Ovary (tissue), 10 donors: ENCODE data around the gene UGT2B28. TPM values are rescaled to one million over a fixed set of nuclear protein-coding genes. Genes with fewer than 3 reads are reported as not detected.
"Not testable (repeated sequence)": the region's sequence is repeated elsewhere in the genome, so short reads cannot be mapped to it uniquely, and the experiment has no call there.

Experiments used
- DNase-seq, 5 donors: peaks; one replicate each; pipeline ENCODE4 v3.0.0-alpha.2; 2019 to 2020
- H3K27ac ChIP-seq, 2 donors: fragments of 200-600 bp; one replicate each; pipeline versions ENCODE4 v1.5.1 to v1.8.0; 2019 to 2022
- H3K27me3 ChIP-seq: fragments of 200-600 bp; one replicate; pipeline ENCODE4 v1.8.0; 2022
- H3K36me3 ChIP-seq: fragments of 200-600 bp; sonication (generic); one replicate; pipeline ENCODE4 v1.5.1; 2019
- H3K4me1 ChIP-seq: one replicate; pipeline ENCODE4 v1.8.1; 2013; ENCODE audit warnings: mild to moderate bottlenecking, moderate library complexity; ENCODE audit not compliant: insufficient read depth
- H3K4me3 ChIP-seq: fragments of 200-600 bp; sonication (generic); one replicate; pipeline ENCODE4 v1.5.1; 2017
- H3K9me3 ChIP-seq, 2 donors: fragments of 200-600 bp in 1 of 2; sonication (generic) in 1 of 2; one replicate each; pipeline versions ENCODE4 v1.5.1 to v1.8.1; 2013 to 2019; ENCODE audit warnings: mild to moderate bottlenecking in 1 of 2, moderate library complexity in 1 of 2
- EP300 ChIP-seq: sonication (generic); formaldehyde crosslinking; IDR thresholded peaks from one replicate; pipeline ENCODE4 v1.6.1; 2017; ENCODE audit warnings: antibody characterized with exemption
- POLR2A ChIP-seq: fragments of 450-650 bp; IDR thresholded peaks from one replicate; pipeline ENCODE4 v1.6.1; 2017; ENCODE audit warnings: antibody characterized with exemption, mild to moderate bottlenecking, moderate library complexity
- WGBS, 3 donors: extraction: QIAGEN DNeasy Blood & Tissue Kit in 1 of 3; methylation state at CpG; one replicate each; pipeline versions ENCODE4 v1.1.5 to v1.1.7; 2013 to 2017; 5-methylcytosine and 5-hydroxymethylcytosine counted together
- intact Hi-C, 4 donors: fragments of 100-400 bp; cut with DNase I; formaldehyde crosslinking; loops; one replicate each; pipeline versions ENCODE4 v1.11.0 to v1.15.1; 2022 to 2023
- long read RNA-seq, 3 donors: library from polyadenylated mRNA in 2 of 3; unstranded in 2 of 3; transcript quantifications; one replicate each; pipeline ENCODE4 v2.0.0 and lab custom pipeline, GENCODE V29; 2021 to 2026
- polyA plus RNA-seq, 2 donors: library from polyadenylated mRNA; stranded (reverse); fragments of 200-250 nt in 1 of 2; fragments of 350-450 nt in 1 of 2; fragmentation: Illumina TruSeq in 1 of 2; extraction: RNeasy Lipid Tissue Mini Kit (QIAGEN cat#74804) in 1 of 2; gene quantifications; one replicate each; pipeline ENCODE4 v1.2.3, GENCODE V29; 2013 to 2014
- total RNA-seq, 7 donors: library from RNA; depleted of rRNA in 2 of 7; stranded (reverse); fragments of >200 nt in 2 of 7; fragmentation: NEBNext Ultra II Directional in 3 of 7; extraction: Animal tissue kit (Norgen Biotek cat#: 25700) in 3 of 7; gene quantifications; one replicate each; pipeline versions ENCODE4 v1.1.0 to v1.2.4, GENCODE V29; 2016 to 2023
- TF ChIP-seq, protein P1 (sequence below), 3 donors: fragments of 450-650 bp in 2 of 3; fragments of 200-600 bp in 1 of 3; IDR thresholded peaks; one replicate each; pipeline versions ENCODE4 v1.5.1 to v1.8.0; 2016 to 2022; ENCODE audit warnings: antibody characterized with exemption in 3 of 3, mild to moderate bottlenecking in 1 of 3
- donor health status: DM: no; HTN: no; CAD: no; lungs with moderate emphysema.
- donor health status: DM: no; HTN: no; CAD: no.
- donor health status: Bipolar disorder and iron deficiency.
- donor health status: DM: yes; HTN: yes; CAD: no.
- donor health status: DM: no; HTN: no; CAD: no.
- donor health status: DM: yes; HTN: yes; CAD: no.

The UGT2B28 gene
- total RNA-seq (not detected), polyA plus RNA-seq (not detected)
- long read RNA-seq, donor 1, result 0 reads
- long read RNA-seq, donor 2, result 0 reads
- long read RNA-seq, donor 3, result 0 reads

DNA sequence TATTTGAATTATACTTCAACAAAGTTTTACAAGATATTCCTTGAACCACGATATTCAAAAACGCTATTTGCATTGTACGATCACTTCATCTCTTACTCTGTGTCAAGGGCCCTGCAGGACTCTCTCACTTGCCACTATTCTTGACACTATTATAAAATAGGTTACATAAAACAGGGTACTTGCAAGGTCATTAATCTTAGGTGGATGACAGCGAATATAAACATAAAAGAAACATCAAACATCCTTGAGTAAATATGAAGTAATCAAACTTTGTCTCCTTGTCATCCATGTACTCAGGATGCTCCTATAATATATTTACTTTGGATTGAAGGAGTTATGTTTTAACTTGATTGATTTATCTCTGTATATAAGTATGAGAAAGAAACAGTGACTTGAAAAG is at the start of gene UGT2B28:
UGT2B28 (plus strand) TSS at position 395 of the 400 bp plus-strand sequence. CDS start 26 bp downstream, outside the sequence.
- H3K4me3 ChIP-seq, H3K4me1 ChIP-seq, H3K27me3 ChIP-seq, H3K27ac ChIP-seq, DNase-seq, H3K9me3 ChIP-seq, intact Hi-C loops, H3K36me3 ChIP-seq: not testable (repeated sequence)
- 77 to 83% (median 79%) methylated on average over 4 of the region's 4 CpGs for WGBS, 3 donors

DNA sequence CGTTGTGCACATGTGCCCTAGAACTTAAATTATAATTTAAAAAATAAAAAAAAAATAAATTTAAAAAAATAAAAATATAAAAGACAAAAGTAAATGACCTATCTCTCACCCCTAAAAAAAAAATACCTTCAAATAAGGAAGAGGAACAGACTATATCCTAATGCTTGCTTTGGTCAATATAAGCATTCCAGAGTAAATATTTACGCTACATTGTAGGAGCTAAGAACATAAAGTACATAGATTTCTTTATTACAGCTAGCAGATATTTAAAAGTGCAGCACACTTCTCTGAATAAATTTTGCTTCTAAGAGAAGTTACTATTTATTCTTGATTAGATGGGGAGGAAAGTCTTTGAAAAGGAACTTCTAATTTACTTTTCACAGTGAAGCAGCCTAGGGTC is 41.2 kb upstream of the UGT2B28 start:
- Histone ChIP-seq H3K9me3 (no peaks in the 10 kb centered on the region), H3K4me1 (no peaks in the 10 kb centered on the region), H3K27me3 (no peaks in the 10 kb centered on the region), H3K27ac (no peak overlapping the region), H3K36me3 (no peaks in the 10 kb centered on the region), H3K4me3 (no peak overlapping the region)
- TF ChIP-seq, protein P1, sequence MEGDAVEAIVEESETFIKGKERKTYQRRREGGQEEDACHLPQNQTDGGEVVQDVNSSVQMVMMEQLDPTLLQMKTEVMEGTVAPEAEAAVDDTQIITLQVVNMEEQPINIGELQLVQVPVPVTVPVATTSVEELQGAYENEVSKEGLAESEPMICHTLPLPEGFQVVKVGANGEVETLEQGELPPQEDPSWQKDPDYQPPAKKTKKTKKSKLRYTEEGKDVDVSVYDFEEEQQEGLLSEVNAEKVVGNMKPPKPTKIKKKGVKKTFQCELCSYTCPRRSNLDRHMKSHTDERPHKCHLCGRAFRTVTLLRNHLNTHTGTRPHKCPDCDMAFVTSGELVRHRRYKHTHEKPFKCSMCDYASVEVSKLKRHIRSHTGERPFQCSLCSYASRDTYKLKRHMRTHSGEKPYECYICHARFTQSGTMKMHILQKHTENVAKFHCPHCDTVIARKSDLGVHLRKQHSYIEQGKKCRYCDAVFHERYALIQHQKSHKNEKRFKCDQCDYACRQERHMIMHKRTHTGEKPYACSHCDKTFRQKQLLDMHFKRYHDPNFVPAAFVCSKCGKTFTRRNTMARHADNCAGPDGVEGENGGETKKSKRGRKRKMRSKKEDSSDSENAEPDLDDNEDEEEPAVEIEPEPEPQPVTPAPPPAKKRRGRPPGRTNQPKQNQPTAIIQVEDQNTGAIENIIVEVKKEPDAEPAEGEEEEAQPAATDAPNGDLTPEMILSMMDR (IDR thresholded peaks at IDR 0.05), result no peak
- no peak for TF ChIP-seq POLR2A
- no peak for TF ChIP-seq EP300
- WGBS, 3 donors, result 81 to 84% (median 82%) methylated on average over 2 of the region's 2 CpGs
- intact Hi-C loops, result no loop called here
- no peak for DNase-seq

DNA sequence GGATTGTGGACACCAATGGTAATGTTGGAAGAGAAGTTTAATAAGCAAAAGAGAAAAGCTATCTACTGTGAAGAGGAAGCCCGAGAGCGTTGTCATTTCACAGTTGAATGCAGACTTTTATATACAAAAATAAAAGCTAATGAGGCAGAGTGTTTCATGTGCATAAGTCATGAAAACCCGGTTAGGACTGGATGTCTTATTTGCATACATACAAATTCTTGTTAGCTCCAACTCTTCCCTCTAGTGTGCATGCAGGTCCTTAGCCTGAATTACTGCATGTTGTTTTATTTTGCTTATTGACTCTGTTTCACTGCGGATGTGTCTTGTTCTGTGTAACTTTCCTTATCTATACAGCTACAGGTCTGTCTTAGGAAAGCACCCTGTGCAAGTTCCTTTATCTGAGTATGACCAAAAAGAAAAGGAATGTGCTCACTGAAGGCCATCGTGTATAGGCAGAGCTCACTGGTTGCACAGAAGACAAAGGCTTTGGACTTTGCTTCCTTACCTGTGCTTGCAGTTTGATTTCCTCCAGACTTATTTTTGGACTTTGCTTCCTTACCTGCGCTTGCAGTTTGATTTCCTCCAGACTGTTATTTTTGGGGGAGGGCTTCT is 40.6 kb upstream of the UGT2B28 start:
- no peak for DNase-seq
- Histone ChIP-seq H3K36me3 (no peaks in the 10 kb centered on the region), H3K9me3 (no peaks in the 10 kb centered on the region), H3K4me1 (no peaks in the 10 kb centered on the region), H3K27ac (no peak overlapping the region), H3K4me3 (no peak overlapping the region), H3K27me3 (no peaks in the 10 kb centered on the region)
- intact Hi-C loops, result no loop called here
- 68 to 80% (median 72%) methylated on average over 6 of the region's 6 CpGs for WGBS, 3 donors
- no peak for TF ChIP-seq EP300

DNA sequence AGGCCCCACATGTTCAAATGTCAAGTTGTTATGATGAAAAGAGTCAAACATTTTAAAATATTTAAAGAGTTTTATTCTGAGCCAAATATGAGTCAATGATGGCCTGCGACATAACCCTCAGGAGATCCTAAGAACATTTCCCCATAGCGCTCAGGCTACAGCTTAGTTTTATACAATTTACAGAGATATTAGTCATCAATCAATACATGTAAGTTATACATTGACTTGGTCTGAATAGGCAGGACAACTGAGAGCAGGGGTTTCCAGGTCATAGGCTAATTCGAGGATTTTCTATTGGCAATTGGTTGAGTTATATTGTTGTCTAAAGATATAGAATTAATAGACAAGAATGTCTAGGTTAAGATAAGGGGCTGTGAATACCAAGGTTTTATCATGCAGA is 39.5 kb upstream of the UGT2B28 start:
- H3K4me3 ChIP-seq, intact Hi-C loops, H3K9me3 ChIP-seq, H3K4me1 ChIP-seq, H3K27me3 ChIP-seq, DNase-seq, H3K36me3 ChIP-seq, H3K27ac ChIP-seq: not testable (repeated sequence)
- whole genome bisulfite sequencing, 3 donors, result 82 to 90% (median 83%) methylated on average over 3 of the region's 3 CpGs

DNA sequence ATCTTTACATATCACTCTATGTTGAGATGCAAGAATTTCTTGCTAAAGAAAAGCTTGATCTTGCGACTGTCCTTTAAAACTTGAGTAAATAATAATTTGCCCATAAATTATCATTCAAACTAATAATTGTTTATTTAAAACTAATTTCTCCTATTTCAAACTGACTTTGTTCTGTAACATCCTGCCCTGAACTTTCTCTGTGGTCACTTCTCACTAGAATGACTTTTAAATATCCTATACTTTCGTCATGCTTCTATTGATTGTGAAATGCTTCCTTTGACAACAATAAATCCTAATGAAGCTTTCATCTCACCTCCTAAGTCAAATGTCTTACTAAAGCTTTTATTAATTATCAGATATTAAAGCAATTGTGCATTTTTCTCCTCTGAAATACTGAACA is 38.5 kb upstream of the UGT2B28 start:
- WGBS, 3 donors, result 75 to 86% (median 80%) methylated on average over 2 of the region's 2 CpGs
- H3K27me3 ChIP-seq, H3K36me3 ChIP-seq, intact Hi-C loops, H3K4me3 ChIP-seq, DNase-seq, H3K9me3 ChIP-seq, H3K4me1 ChIP-seq, H3K27ac ChIP-seq: not testable (repeated sequence)

DNA sequence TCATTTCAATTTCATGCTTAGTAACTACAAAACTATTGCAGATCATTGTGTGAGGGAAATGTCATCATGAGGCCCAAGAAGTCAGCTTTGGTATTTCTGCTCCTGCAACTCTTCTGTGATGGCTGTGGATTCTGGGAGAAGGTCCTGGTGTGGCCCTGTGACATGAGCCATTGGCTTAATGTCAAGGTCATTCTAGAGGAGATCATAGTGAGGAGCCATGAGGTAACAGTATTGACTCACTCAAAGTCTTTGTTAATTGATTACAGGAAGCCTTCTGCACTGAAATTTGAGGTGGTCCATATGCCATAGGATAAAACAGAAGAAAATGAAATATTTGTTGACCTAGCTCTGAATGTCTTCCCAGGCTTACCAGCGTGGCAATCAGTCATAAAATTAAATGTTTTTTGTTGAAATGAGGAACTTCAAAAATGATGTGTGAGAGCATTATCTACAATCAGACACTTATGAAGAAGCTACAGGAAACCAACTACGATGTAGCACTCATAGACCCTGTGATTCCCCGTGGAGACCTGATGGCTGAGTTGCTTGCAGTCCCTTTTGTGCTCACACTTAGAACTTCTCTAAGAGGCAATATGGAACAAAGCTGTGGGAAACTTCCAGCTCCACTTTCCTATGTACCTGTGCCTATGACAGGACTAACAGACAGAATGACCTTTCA is 37.6 kb upstream of the UGT2B28 start:
- H3K27ac ChIP-seq, DNase-seq: not testable (repeated sequence)
- WGBS, 3 donors, result 69 to 76% (median 76%) methylated on average over 3 of the region's 3 CpGs

DNA sequence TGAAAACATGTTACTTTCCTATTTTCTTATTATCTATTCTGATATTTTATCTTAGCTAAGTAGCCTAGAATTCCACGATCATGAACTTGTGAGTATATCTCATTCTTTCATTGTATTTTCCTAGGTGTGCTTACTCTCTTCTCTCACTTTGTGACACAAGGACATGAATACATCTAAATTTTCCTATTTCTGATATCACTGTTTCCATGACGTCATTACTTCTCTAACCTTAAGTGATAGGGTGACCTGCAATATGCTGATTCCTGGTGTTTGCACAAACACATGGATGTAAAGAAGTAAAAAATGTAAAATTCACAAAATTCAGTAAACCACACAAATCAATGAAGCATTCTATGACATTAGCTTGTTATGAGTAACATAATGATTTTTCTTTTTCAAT is 29.4 kb upstream of the UGT2B28 start:
- H3K9me3 ChIP-seq, intact Hi-C loops, H3K36me3 ChIP-seq, DNase-seq, H3K27me3 ChIP-seq, H3K27ac ChIP-seq, H3K4me1 ChIP-seq, H3K4me3 ChIP-seq: not testable (repeated sequence)
- WGBS, 3 donors, result 64 to 77% (median 67%) methylated on average over 2 of the region's 2 CpGs

More for the DNA sequence above, 37.6 kb upstream of the UGT2B28 start:
- H3K4me1 ChIP-seq, H3K4me3 ChIP-seq, H3K27me3 ChIP-seq, H3K9me3 ChIP-seq, intact Hi-C loops, H3K36me3 ChIP-seq: not testable (repeated sequence)

DNA sequence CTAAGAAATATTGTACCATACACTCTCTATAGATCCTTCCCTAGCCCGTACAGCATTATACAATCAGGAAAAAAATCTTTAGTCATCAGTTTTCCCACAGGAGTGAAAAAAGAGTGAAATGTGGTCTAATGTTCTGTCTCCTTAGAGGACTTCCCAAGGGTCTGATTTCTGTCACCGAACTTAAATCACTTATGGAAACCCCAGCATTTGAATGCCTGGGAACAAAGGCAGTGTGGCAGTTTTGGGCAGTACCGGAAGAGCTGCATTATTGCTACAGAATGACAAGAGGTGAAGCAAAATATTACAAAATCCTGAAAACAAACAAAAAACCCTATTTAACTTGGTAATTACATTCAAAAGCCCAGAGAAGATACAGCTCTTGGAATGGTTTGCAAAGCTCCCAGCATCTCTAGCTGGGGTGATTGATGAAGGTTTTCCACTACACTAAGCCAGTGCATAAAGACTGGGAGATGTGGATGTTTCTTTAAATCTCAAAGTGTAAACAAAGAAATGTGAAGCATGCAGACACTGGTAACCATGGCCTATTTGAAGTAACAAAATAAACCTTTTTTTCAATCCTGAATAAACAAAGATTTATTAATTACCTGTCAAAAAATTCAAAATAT is 27.0 kb upstream of the UGT2B28 start:
- DNase-seq, H3K27me3 ChIP-seq, H3K4me1 ChIP-seq, intact Hi-C loops, H3K36me3 ChIP-seq, H3K4me3 ChIP-seq, H3K27ac ChIP-seq, H3K9me3 ChIP-seq: not testable (repeated sequence)
- 80 to 83% (median 82%) methylated on average over 3 of the region's 3 CpGs for WGBS, 3 donors

DNA sequence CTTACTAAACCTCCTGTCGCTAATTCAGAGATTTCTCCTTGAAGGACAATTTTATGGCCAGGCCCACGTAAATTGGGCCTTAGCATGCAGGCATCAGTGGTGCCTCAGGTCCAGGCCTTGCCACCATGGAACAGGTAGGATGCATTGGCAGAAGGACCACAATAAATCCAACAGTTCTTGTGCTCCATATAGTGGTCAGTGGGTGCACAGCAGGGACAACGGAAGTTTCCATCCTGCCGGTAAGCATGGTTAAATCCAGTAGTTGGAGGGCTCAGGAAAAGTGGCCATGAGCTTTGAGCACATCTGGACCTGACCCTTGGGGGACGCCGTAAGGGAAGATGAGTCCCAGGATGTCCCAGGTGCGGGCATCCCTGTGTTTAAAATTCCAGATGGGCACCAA is 11.7 kb upstream of the UGT2B28 start:
- H3K9me3 ChIP-seq, H3K4me1 ChIP-seq, H3K36me3 ChIP-seq, H3K4me3 ChIP-seq, DNase-seq, intact Hi-C loops, H3K27ac ChIP-seq, H3K27me3 ChIP-seq: not testable (repeated sequence)
- 82 to 94% (median 85%) methylated on average over 7 of the region's 7 CpGs for WGBS, 3 donors

DNA sequence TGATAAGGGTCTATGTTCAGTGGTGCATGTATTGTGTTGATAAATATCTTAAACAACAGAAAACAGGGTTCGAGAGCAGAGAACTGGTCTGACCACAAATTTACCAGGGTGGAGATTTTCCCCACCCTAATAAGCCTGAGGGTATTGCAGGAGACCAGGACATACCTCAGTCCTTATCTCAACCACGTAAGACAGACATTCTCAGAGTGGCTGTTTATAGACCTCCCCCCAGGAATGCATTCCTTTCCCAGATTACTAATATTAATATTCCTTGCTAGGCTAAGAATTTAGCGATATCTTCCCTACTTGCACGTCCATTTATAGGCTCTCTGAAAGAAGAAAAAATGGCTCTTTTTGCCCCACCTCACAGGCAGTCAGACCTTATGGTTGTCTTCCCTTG is 16.1 kb downstream of the UGT2B28 start:
- H3K9me3 ChIP-seq, intact Hi-C loops, H3K27me3 ChIP-seq, H3K27ac ChIP-seq, H3K4me3 ChIP-seq, H3K4me1 ChIP-seq, H3K36me3 ChIP-seq, DNase-seq: not testable (repeated sequence)
- WGBS, 3 donors, result 46 to 85% (median 60%) methylated on average over 4 of the region's 4 CpGs
